NT2/D1 (cell line): ENCODE measurements around the gene FAXDC2.

Source experiments
- DNase-seq: peaks from one replicate; pipeline ENCODE4 v3.0.0-alpha.2; 2011; ENCODE audit warnings: low read depth, low spot score
- H3K27me3 ChIP-seq: 2 replicates; pipeline ENCODE4 v1.6.0; 2011; ENCODE audit warnings: mild to moderate bottlenecking; ENCODE audit not compliant: insufficient read length, insufficient read depth
- H3K36me3 ChIP-seq: 2 replicates; pipeline ENCODE4 v1.6.1; 2011; ENCODE audit warnings: mild to moderate bottlenecking, low read length, mixed read lengths; ENCODE audit not compliant: insufficient read depth, insufficient read length
- H3K4me1 ChIP-seq: 2 replicates; pipeline ENCODE4 v1.5.1; 2011; ENCODE audit not compliant: insufficient read depth, insufficient read length
- H3K4me3 ChIP-seq: 2 replicates; pipeline ENCODE4 v1.5.1; 2011; ENCODE audit warnings: low read depth; ENCODE audit not compliant: insufficient read length
- H3K9ac ChIP-seq: 2 replicates; pipeline ENCODE4 v1.6.0; 2011; ENCODE audit warnings: low read depth; ENCODE audit not compliant: insufficient read length
- H3K9me3 ChIP-seq: 2 replicates; pipeline ENCODE4 v1.5.1; 2011; ENCODE audit warnings: mild to moderate bottlenecking, low read length; ENCODE audit not compliant: insufficient read depth
- SUZ12 ChIP-seq: IDR thresholded peaks from 2 replicates; pipeline ENCODE4 v1.6.1; 2011; ENCODE audit not compliant: insufficient read length, insufficient read depth; ENCODE audit errors: extremely low read depth
- YY1 ChIP-seq: IDR thresholded peaks from 2 replicates; pipeline ENCODE4 v1.6.1; 2011; ENCODE audit not compliant: insufficient read length, insufficient read depth
- ZNF274 ChIP-seq: IDR thresholded peaks from 2 replicates; pipeline ENCODE4 v1.6.1; 2011; ENCODE audit warnings: mild to moderate bottlenecking, low read depth, low read length

Gene FAXDC2

GRCh38 chr5:154771383-154771901 is 79.0 kb downstream of the FAXDC2 start:
- Histone ChIP-seq H3K4me1 (peaks cover 18% of the 10 kb centered on the region), H3K4me3 (no peak overlapping the region), H3K9ac (no peak overlapping the region), H3K9me3 (no peaks in the 10 kb centered on the region), H3K27me3 (no peaks in the 10 kb centered on the region), H3K36me3 (peaks cover 14% of the 10 kb centered on the region)
- TF ChIP-seq YY1 (no peak), ZNF274 (no peak), SUZ12 (no peak)
- DNase-seq = no peak

GRCh38 chr5:154770111-154770510 is 80.3 kb downstream of the FAXDC2 start:
- Histone ChIP-seq H3K27me3 (no peaks in the 10 kb centered on the region), H3K9ac (no peak overlapping the region), H3K4me3 (no peak overlapping the region), H3K4me1 (peaks cover 21% of the 10 kb centered on the region), H3K36me3 (peaks cover 12% of the 10 kb centered on the region), H3K9me3 (no peaks in the 10 kb centered on the region)
- DNase-seq = no peak
- TF ChIP-seq YY1 (no peak), ZNF274 (no peak), SUZ12 (no peak)
